Measurements from ENCODE around the gene RNF144A. TPM values are rescaled to one million over a fixed set of nuclear protein-coding genes. Genes with fewer than 3 reads are reported as not detected.

The RNF144A gene
- total and polyA plus RNA-seq, 2 of the 13 experiments (the other 11 are each of a cell fraction or from before 2014, with no cell fraction given) = 13.9 to 16.5 TPM

GRCh38 chr2:7023542-7023941 is 106.3 kb downstream of the RNF144A start:
- Histone ChIP-seq H3K4me2 (ENCODE audit: low read depth, low read length) (no peak overlapping the region), H4K20me1 (ENCODE audit: insufficient read depth, low read length) (no peaks in the 10 kb centered on the region), H3K9ac (ENCODE audit: insufficient read depth, low read depth, low read length) (no peak overlapping the region), H3K27me3 (ENCODE audit: control insufficient read depth in 1 of 2, insufficient read depth in 2 of 2, low read length in 2 of 2) (no peaks in the 10 kb centered on the region), H3K4me3 (replicated peaks in 1 of 3; ENCODE audit: insufficient read depth in 1 of 3, low read depth in 2 of 3, low read length in 3 of 3) (no peak overlapping the region), H3K9me3 (ENCODE audit: low read length) (no peaks in the 10 kb centered on the region), H3K27ac (ENCODE audit: extremely low read length, insufficient read depth, low read length) (no peak overlapping the region), H3K4me1 (ENCODE audit: insufficient read depth, low read length) (peaks cover 2% of the 10 kb centered on the region; the same call in 1 of the 2 replicates), H3K79me2 (ENCODE audit: insufficient read depth, low read length) (no peaks in the 10 kb centered on the region), H3K36me3 (replicated peaks in 1 of 2; ENCODE audit: control insufficient read depth in 1 of 2, insufficient read depth in 2 of 2, low read length in 2 of 2) (peaks cover 8 to 59% of the 10 kb centered on the region in 2 experiments), H2AFZ (ENCODE audit: low read length) (no peak overlapping the region)
- FAIRE-seq (no peak), DNase-seq (ENCODE audit: low spot score) (no peak), ATAC-seq (no peak)
- WGBS (ENCODE audit: low lambda C conversion rate) = 94% methylated on average over 2 of the region's 2 CpGs
- BruUV-seq (replicated peaks) = no TSS peak
- intact Hi-C loops (cut with micrococcal nuclease; ENCODE audit: unreplicated experiment) (no loop called here), in situ Hi-C loops (cut with HindIII; ENCODE audit: extremely low pct_ligation_motif_present, low pct_unique_long_range_greater_than_20kb) (no loop called here)
- ChIA-PET POLR2A (no interaction called here), CTCF (ENCODE audit: low intra/inter-chr PET ratio, low total read pairs) (no interaction called here)
- no peak for TF ChIP-seq HNRNPUL1 (IDR thresholded peaks at IDR 0.05; ENCODE audit: low read depth, low read length)
- no peak for TF ChIP-seq KLF15 (CRISPR knock-in tag; IDR thresholded peaks at IDR 0.05; ENCODE audit: borderline replicate concordance)
- no peak for TF ChIP-seq RFXANK (CRISPR knock-in tag; IDR thresholded peaks at IDR 0.05)
- TF ChIP-seq RXRB (CRISPR knock-in tag; IDR thresholded peaks at IDR 0.05; ENCODE audit: borderline replicate concordance) = no peak
- TF ChIP-seq JDP2 (CRISPR knock-in tag; IDR thresholded peaks at IDR 0.05; ENCODE audit: borderline replicate concordance) = no peak
- no peak for TF ChIP-seq GABPA (IDR thresholded peaks at IDR 0.05; ENCODE audit: low read depth, low read length)
- no peak for TF ChIP-seq GABPA (CRISPR knock-in tag; IDR thresholded peaks at IDR 0.05; ENCODE audit: low read depth)
- no peak for TF ChIP-seq PBX3 (CRISPR knock-in tag; IDR thresholded peaks at IDR 0.05; ENCODE audit: borderline replicate concordance)
- TF ChIP-seq FOXM1 (CRISPR knock-in tag; IDR thresholded peaks at IDR 0.05) = no peak
- no peak for TF ChIP-seq SRY (CRISPR knock-in tag; IDR thresholded peaks at IDR 0.05)
- no peak for TF ChIP-seq ZNF530 (CRISPR knock-in tag; IDR thresholded peaks at IDR 0.05; ENCODE audit: low read depth)
- TF ChIP-seq POGK (CRISPR knock-in tag; conservative IDR thresholded peaks at IDR 0.05) = no peak
- no peak for TF ChIP-seq ZNF275 (CRISPR knock-in tag; IDR thresholded peaks at IDR 0.05; ENCODE audit: borderline replicate concordance)
- TF ChIP-seq ZNF367 (CRISPR knock-in tag; IDR thresholded peaks at IDR 0.05; ENCODE audit: borderline replicate concordance) = no peak
- TF ChIP-seq CBX5 (CRISPR knock-in tag; IDR thresholded peaks at IDR 0.05; ENCODE audit: borderline replicate concordance) = no peak
- no peak for TF ChIP-seq ZNF18 (CRISPR knock-in tag; IDR thresholded peaks at IDR 0.05; ENCODE audit: insufficient replicate concordance)
- TF ChIP-seq ZBTB46 (CRISPR knock-in tag; IDR thresholded peaks at IDR 0.05; ENCODE audit: borderline replicate concordance) = no peak
- no peak for TF ChIP-seq KDM2A (CRISPR knock-in tag; IDR thresholded peaks at IDR 0.05; ENCODE audit: borderline replicate concordance, low read depth)

Measured in HepG2 (cell line).